HUES48 (cell line): ENCODE results near the gene VPS18.

Experiments used
- H3K27ac ChIP-seq: one replicate; pipeline ENCODE4 v1.7.0; 2013; ENCODE audit warnings: low read depth, low read length, inconsistent platforms
- H3K27me3 ChIP-seq: 2 replicates; pipeline ENCODE4 v1.6.1; 2013; ENCODE audit warnings: mild to moderate bottlenecking, low read length; ENCODE audit not compliant: control insufficient read depth, insufficient read depth
- H3K36me3 ChIP-seq: 2 replicates; pipeline ENCODE4 v1.6.1; 2013; ENCODE audit warnings: low read length; ENCODE audit not compliant: control insufficient read depth, insufficient read depth
- H3K4me1 ChIP-seq: 2 replicates; pipeline ENCODE4 v1.6.1; 2013; ENCODE audit warnings: mild to moderate bottlenecking, low read length; ENCODE audit not compliant: control insufficient read depth, insufficient read depth
- H3K4me3 ChIP-seq: 2 replicates; pipeline ENCODE4 v1.5.1; 2013; ENCODE audit warnings: mild to moderate bottlenecking, low read depth, low read length
- H3K9ac ChIP-seq: 2 replicates; pipeline ENCODE4 v1.6.1; 2013; ENCODE audit warnings: mild to moderate bottlenecking, low read depth, low read length, moderate library complexity
- H3K9me3 ChIP-seq: 2 replicates; pipeline ENCODE4 v1.6.1; 2013; ENCODE audit warnings: low read length; ENCODE audit not compliant: control insufficient read depth, insufficient read depth

Gene VPS18

GRCh38 chr15:40904552-40905201 is 10.4 kb downstream of the VPS18 start:
- Histone ChIP-seq H3K4me3 (no peak overlapping the region), H3K27ac (no peak overlapping the region), H3K27me3 (no peaks in the 10 kb centered on the region), H3K9me3 (no peaks in the 10 kb centered on the region), H3K4me1 (peaks cover 10% of the 10 kb centered on the region), H3K36me3 (peaks cover 44% of the 10 kb centered on the region), H3K9ac (no peak overlapping the region)

DNA sequence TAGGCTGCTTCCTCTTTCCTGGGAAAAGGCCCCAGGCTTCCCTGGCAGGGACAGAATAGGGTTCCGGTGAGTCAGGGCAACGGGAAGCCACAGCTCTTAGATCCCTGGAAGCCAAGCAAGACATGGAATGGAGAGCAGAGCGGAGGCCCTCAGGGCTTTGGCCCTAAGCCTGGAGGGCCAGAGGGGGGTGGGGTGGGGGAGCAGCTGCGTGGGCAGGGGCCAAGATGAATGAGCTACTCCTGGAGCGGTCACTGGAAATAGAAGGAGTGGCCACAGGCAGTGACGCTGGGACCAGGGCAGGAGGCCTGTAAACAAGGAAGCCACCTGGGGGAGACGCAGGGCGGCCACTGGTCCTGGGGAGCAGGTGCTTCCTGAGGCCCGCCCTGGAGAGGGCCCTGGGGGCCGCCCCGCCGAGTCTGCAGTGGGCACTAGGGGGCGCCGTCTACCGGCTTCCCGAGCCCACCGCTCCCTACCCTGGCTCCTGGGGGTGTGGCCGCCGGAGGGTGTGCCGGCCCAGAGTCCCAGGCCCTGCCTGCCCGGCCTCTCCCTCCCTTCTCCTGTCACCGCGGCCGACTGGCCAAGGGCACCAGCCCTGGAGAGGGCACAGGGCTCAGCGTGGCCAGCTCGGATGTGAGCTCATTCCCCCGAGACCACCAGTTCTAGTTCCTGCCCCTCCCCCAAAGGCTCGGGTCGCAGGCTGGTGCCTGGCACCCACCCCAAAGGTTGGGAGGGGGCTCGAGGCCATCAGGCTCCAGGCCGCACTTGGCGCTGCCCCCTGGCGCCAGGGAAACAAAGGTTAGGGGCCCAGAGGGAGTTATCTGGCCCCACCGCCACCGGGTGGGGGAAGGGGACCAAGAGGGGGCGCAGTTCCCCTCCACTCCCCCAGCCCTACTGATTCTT is 12.1 kb downstream of the VPS18 start:
- peak overlapping the region; percentile 55 for H3K4me3 ChIP-seq
- H3K9me3 ChIP-seq = no peaks in the 10 kb centered on the region
- H3K27me3 ChIP-seq = no peaks in the 10 kb centered on the region
- H3K27ac ChIP-seq = peak overlapping the region; percentile 21
- peaks cover 29% of the 10 kb centered on the region for H3K36me3 ChIP-seq
- H3K9ac ChIP-seq = no peak overlapping the region
- H3K4me1 ChIP-seq = peaks cover 21% of the 10 kb centered on the region

GRCh38 chr15:40906991-40907802 is 12.9 kb downstream of the VPS18 start:
- H3K27ac ChIP-seq = peak overlapping the region; percentile 21
- H3K27me3 ChIP-seq = no peaks in the 10 kb centered on the region
- no peaks in the 10 kb centered on the region for H3K9me3 ChIP-seq
- H3K4me1 ChIP-seq = peaks cover 26% of the 10 kb centered on the region
- H3K9ac ChIP-seq = no peak overlapping the region
- H3K4me3 ChIP-seq = peak overlapping the region; percentile 55
- peaks cover 29% of the 10 kb centered on the region for H3K36me3 ChIP-seq

GRCh38 chr15:40908095-40908494 is 13.8 kb downstream of the VPS18 start:
- Histone ChIP-seq H3K9me3 (no peaks in the 10 kb centered on the region), H3K9ac (no peak overlapping the region), H3K27ac (no peak overlapping the region)

DNA sequence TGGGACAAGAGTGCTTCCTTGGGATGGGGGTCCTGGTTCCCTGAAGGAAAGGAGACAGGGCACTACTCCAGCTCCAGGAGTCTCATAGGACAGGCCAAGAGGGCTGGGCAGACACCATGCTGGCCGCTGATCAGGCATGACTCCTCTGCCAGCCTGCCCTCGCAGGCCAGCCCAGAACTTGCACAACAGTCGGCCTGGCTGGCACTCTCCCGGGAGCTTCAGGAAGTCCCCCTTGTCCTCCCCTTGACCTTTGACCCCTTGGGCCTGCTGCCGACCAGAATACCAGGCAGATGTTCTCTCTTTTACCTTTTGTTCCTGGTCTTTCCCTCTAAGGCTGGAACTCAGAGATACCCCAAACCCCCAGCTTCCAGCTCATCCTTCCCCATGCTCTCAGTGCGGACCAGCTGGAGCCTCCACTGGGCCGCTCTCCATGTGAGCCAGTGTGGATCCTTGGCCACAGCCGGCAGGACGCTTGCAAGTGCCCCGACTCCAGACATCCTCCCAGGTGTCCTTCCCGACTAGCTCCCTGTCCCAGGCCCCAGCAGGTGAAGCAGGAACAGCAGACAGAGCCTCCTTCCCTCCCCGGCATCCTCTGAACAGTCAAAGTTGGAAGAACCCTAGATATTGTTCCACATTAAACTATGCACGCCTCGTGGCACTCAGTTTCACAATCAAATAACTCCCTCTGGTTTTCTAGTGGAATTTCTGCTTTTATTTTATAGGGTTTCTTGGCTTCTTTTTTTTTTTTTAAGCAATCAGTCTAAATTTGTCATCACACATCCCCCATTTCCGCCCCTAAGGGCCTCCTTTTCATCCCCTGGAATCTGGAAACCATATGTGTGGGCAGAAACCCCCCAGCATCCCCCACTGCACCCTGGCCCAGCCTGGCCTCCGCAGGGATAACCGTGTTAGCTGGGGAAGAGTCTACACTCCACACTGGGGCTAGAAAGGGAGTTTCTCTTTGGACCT is 15.7 kb downstream of the VPS18 start:
- Histone ChIP-seq H3K4me3 (no peak overlapping the region), H3K27me3 (no peaks in the 10 kb centered on the region), H3K9ac (no peak overlapping the region), H3K9me3 (no peaks in the 10 kb centered on the region), H3K36me3 (peaks cover 7% of the 10 kb centered on the region; the same call in 1 of the 2 replicates), H3K4me1 (peaks cover 29% of the 10 kb centered on the region), H3K27ac (no peak overlapping the region)

More at GRCh38 chr15:40908095-40908494, 13.8 kb downstream of the VPS18 start:
- H3K4me1 ChIP-seq = peaks cover 26% of the 10 kb centered on the region
- no peaks in the 10 kb centered on the region for H3K27me3 ChIP-seq
- no peak overlapping the region for H3K4me3 ChIP-seq
- H3K36me3 ChIP-seq = peaks cover 20% of the 10 kb centered on the region

DNA sequence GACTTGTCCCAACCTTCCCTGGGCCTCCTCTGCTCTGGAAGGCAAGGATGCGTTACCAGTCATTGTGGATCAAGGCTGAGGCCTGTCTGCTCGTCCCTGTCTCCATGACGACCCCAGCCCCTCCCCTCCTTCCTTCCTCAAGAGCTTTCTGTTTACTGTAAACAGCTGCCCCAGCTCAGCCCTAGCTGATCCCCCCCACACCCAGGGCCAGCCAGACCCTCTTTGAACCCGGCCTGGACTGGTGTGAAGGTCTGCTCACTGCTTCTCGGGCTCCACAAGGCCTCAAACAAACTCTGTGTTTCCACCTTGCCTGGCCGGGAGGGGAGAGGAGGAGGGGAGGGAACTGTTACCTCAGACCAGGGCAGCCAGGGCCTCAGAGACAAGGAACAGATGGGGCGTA is 16.9 kb downstream of the VPS18 start:
- H3K36me3 ChIP-seq = no peaks in the 10 kb centered on the region
- peaks cover 28% of the 10 kb centered on the region for H3K4me1 ChIP-seq
- no peaks in the 10 kb centered on the region for H3K9me3 ChIP-seq
- H3K27ac ChIP-seq = no peak overlapping the region
- no peak overlapping the region for H3K4me3 ChIP-seq
- no peak overlapping the region for H3K9ac ChIP-seq
- H3K27me3 ChIP-seq = no peaks in the 10 kb centered on the region

DNA sequence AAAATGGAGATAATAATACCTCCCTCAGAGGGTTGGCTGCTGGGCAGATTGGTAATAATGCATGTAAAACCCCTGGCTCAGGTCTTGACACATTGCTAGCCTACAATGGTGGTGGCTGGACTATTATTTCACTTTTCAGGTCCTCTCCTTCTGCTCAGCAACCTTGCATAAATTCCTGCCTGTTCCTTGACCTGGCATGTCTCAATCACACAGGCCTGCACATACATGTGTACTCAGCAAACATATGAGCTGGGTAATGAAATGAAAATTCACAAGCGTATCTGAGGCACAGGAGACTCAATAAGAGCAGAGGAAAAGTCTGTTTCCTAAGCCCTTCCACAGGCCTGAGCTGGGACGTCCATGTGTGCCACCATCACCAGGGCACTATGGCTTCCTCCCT is 17.4 kb downstream of the VPS18 start:
- H3K9ac ChIP-seq = no peak overlapping the region
- H3K27me3 ChIP-seq = no peaks in the 10 kb centered on the region
- H3K4me3 ChIP-seq = no peak overlapping the region
- no peaks in the 10 kb centered on the region for H3K9me3 ChIP-seq
- H3K36me3 ChIP-seq = no peaks in the 10 kb centered on the region
- H3K27ac ChIP-seq = no peak overlapping the region
- peaks cover 28% of the 10 kb centered on the region for H3K4me1 ChIP-seq

- Histone ChIP-seq H3K27ac (no peak overlapping the region), H3K36me3 (no peaks in the 10 kb centered on the region), H3K27me3 (no peaks in the 10 kb centered on the region), H3K4me1 (peaks cover 21% of the 10 kb centered on the region), H3K4me3 (no peak overlapping the region), H3K9me3 (no peaks in the 10 kb centered on the region), H3K9ac (no peak overlapping the region)
Measured at GRCh38 chr15:40912478-40912877, 18.2 kb downstream of the VPS18 start.

GRCh38 chr15:40914013-40914412 is 19.8 kb downstream of the VPS18 start:
- Histone ChIP-seq H3K36me3 (no peaks in the 10 kb centered on the region), H3K9ac (no peak overlapping the region), H3K27me3 (peaks cover 7% of the 10 kb centered on the region; the same call in 1 of the 2 replicates), H3K27ac (no peak overlapping the region), H3K9me3 (no peaks in the 10 kb centered on the region), H3K4me1 (peaks cover 21% of the 10 kb centered on the region), H3K4me3 (no peak overlapping the region)

DNA sequence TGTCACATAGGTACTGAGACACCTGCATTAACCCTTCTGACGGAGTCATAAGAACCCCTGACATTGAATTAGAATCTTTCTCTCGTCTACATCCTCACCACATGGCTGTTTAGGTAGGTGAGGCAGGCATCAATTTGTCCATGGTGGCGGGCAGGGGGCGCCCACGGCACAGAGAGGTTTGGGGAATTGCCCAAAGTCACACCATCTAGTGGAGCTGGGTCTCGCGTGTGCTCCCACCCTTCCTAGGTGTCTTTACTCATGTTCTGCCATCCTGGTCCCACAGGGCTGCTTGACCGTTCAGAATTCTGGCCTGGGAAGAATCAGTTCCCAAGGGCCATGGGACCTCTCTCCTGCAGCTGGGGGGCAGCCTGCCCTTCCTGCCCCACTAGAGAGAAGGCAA is 20.2 kb downstream of the VPS18 start:
- H3K4me3 ChIP-seq = no peak overlapping the region
- H3K9ac ChIP-seq = no peak overlapping the region
- no peak overlapping the region for H3K27ac ChIP-seq
- H3K9me3 ChIP-seq = no peaks in the 10 kb centered on the region
- peaks cover 21% of the 10 kb centered on the region for H3K4me1 ChIP-seq
- no peaks in the 10 kb centered on the region for H3K36me3 ChIP-seq
- H3K27me3 ChIP-seq = peaks cover 7% of the 10 kb centered on the region; the same call in 1 of the 2 replicates
